Measurements from ENCODE around the gene RNF212B.

- TF ChIP-seq, protein P1, sequence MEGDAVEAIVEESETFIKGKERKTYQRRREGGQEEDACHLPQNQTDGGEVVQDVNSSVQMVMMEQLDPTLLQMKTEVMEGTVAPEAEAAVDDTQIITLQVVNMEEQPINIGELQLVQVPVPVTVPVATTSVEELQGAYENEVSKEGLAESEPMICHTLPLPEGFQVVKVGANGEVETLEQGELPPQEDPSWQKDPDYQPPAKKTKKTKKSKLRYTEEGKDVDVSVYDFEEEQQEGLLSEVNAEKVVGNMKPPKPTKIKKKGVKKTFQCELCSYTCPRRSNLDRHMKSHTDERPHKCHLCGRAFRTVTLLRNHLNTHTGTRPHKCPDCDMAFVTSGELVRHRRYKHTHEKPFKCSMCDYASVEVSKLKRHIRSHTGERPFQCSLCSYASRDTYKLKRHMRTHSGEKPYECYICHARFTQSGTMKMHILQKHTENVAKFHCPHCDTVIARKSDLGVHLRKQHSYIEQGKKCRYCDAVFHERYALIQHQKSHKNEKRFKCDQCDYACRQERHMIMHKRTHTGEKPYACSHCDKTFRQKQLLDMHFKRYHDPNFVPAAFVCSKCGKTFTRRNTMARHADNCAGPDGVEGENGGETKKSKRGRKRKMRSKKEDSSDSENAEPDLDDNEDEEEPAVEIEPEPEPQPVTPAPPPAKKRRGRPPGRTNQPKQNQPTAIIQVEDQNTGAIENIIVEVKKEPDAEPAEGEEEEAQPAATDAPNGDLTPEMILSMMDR (IDR thresholded peaks at IDR 0.05) = no peak
- no peak for TF ChIP-seq POLR2A (IDR thresholded peaks at IDR 0.05)
Observed at GRCh38 chr14:23302290-23303225, 64.8 kb downstream of the RNF212B start, which contains the start of gene PPP1R3E.
